Mesothelial cell of epicardium (in vitro differentiated cells): ENCODE measurements around the gene SPATA12. TPM values are rescaled to one million over a fixed set of nuclear protein-coding genes. Genes with fewer than 3 reads are reported as not detected.

ENCODE experiments used
- DNase-seq, 2 experiments: peaks; one replicate each; pipeline ENCODE4 v3.0.0; 2021; ENCODE audit warnings: low spot score in 2 of 2; ENCODE audit not compliant: unreplicated experiment in 2 of 2
- H3K27ac Mint-ChIP-seq: 2 replicates; pipeline ENCODE4 v1.8.0; 2021; ENCODE audit warnings: mixed read lengths
- H3K27me3 Mint-ChIP-seq: 2 replicates; pipeline ENCODE4 v1.8.0; 2021; ENCODE audit warnings: low read depth, mixed read lengths
- H3K36me3 Mint-ChIP-seq: 2 replicates; pipeline ENCODE4 v1.8.0; 2021; ENCODE audit warnings: mixed read lengths
- H3K4me1 Mint-ChIP-seq: 2 replicates; pipeline ENCODE4 v1.8.0; 2021; ENCODE audit warnings: mixed read lengths
- H3K4me3 Mint-ChIP-seq: 2 replicates; pipeline ENCODE4 v1.8.0; 2021; ENCODE audit warnings: mild to moderate bottlenecking, moderate library complexity, mixed read lengths
- H3K9me3 Mint-ChIP-seq: 2 replicates; pipeline ENCODE4 v1.8.0; 2021; ENCODE audit warnings: mixed read lengths
- CTCF ChIP-seq: fragments of 200-600 bp; sonication (generic); IDR thresholded peaks from one replicate; pipeline ENCODE4 v1.5.0; 2021; ENCODE audit warnings: antibody characterized with exemption; ENCODE audit not compliant: unreplicated experiment
- total RNA-seq: library from RNA; stranded (reverse); gene quantifications from 3 replicates; pipeline ENCODE4 v1.2.1, GENCODE V29; 2021

SPATA12 gene
- total RNA-seq, 1 donor from 2014 or later = not detected

GRCh38 chr3:57094575-57094974, 34.1 kb downstream of the SPATA12 start:
- Mint-ChIP-seq H3K36me3 (peaks cover 25% of the 10 kb centered on the region), H3K4me3 (no peak overlapping the region), H3K9me3 (no peaks in the 10 kb centered on the region), H3K4me1 (no peaks in the 10 kb centered on the region), H3K27ac (no peak overlapping the region), H3K27me3 (no peaks in the 10 kb centered on the region)
- no peak for DNase-seq
- no peak for TF ChIP-seq CTCF

- peaks cover 25% of the 10 kb centered on the region for H3K36me3 Mint-ChIP-seq
- H3K9me3 Mint-ChIP-seq = no peaks in the 10 kb centered on the region
- no peaks in the 10 kb centered on the region for H3K4me1 Mint-ChIP-seq
- TF ChIP-seq CTCF = no peak
- no peak overlapping the region for H3K4me3 Mint-ChIP-seq
- no peak for DNase-seq
- no peaks in the 10 kb centered on the region for H3K27me3 Mint-ChIP-seq
- no peak overlapping the region for H3K27ac Mint-ChIP-seq
Observed at GRCh38 chr3:57095363-57095762, 34.9 kb downstream of the SPATA12 start.

- no peak for TF ChIP-seq CTCF
- H3K4me1 Mint-ChIP-seq = peaks cover 4% of the 10 kb centered on the region
- H3K4me3 Mint-ChIP-seq = no peak overlapping the region
- no peak for DNase-seq
- no peaks in the 10 kb centered on the region for H3K27me3 Mint-ChIP-seq
- H3K27ac Mint-ChIP-seq = no peak overlapping the region
- no peaks in the 10 kb centered on the region for H3K9me3 Mint-ChIP-seq
- H3K36me3 Mint-ChIP-seq = peaks cover 28% of the 10 kb centered on the region
Observed at GRCh38 chr3:57097536-57097935, 37.1 kb downstream of the SPATA12 start.

GRCh38 chr3:57098418-57099310, 38.2 kb downstream of the SPATA12 start:
- no peaks in the 10 kb centered on the region for H3K27me3 Mint-ChIP-seq
- no peak for DNase-seq

GRCh38 chr3:57100046-57100695, 39.7 kb downstream of the SPATA12 start:
- H3K27me3 Mint-ChIP-seq = no peaks in the 10 kb centered on the region
- H3K36me3 Mint-ChIP-seq = peaks cover 27% of the 10 kb centered on the region
- no peak overlapping the region for H3K4me3 Mint-ChIP-seq
- peak overlapping the region; percentile 61 for H3K27ac Mint-ChIP-seq
- peak; percentile 91 for TF ChIP-seq CTCF
- peak in 1 of 2 experiments; percentile 82 for DNase-seq
- H3K9me3 Mint-ChIP-seq = no peaks in the 10 kb centered on the region
- H3K4me1 Mint-ChIP-seq = peaks cover 11% of the 10 kb centered on the region

More at GRCh38 chr3:57098418-57099310, 38.2 kb downstream of the SPATA12 start:
- no peak overlapping the region for H3K4me3 Mint-ChIP-seq
- TF ChIP-seq CTCF = no peak
- no peak overlapping the region for H3K27ac Mint-ChIP-seq
- peaks cover 27% of the 10 kb centered on the region for H3K36me3 Mint-ChIP-seq
- H3K9me3 Mint-ChIP-seq = no peaks in the 10 kb centered on the region
- peaks cover 11% of the 10 kb centered on the region for H3K4me1 Mint-ChIP-seq
